Neural cell (in vitro differentiated cells): ENCODE measurements around the gene LYPD6B.

ENCODE experiments used
- CTCF ChIP-seq: fragments of 450-650 bp; IDR thresholded peaks from 2 replicates; pipeline ENCODE4 v1.5.1; 2014; ENCODE audit warnings: antibody characterized with exemption, mild to moderate bottlenecking, moderate library complexity; ENCODE audit not compliant: poor library complexity, severe bottlenecking
- EP300 ChIP-seq: fragments of 450-650 bp; conservative IDR thresholded peaks from 2 replicates; pipeline ENCODE4 v1.6.1; 2014; ENCODE audit warnings: antibody characterized with exemption, mild to moderate bottlenecking, moderate library complexity; ENCODE audit not compliant: poor library complexity, severe bottlenecking
- EZH2 ChIP-seq: fragments of 200-600, 300-800 bp; shearing (Covaris generic), sonication (generic); IDR thresholded peaks from 2 replicates; pipeline ENCODE4 v1.6.1; 2014; ENCODE audit warnings: antibody characterized with exemption, low read length, borderline replicate concordance, mild to moderate bottlenecking; ENCODE audit not compliant: insufficient read depth, poor library complexity, severe bottlenecking
- POLR2AphosphoS5 ChIP-seq: IDR thresholded peaks from 2 replicates; pipeline ENCODE4 v1.6.1; 2012
- RAD21 ChIP-seq: fragments of 450-650 bp; conservative IDR thresholded peaks from 2 replicates; pipeline ENCODE4 v1.6.1; 2014; ENCODE audit warnings: antibody characterized with exemption, mild to moderate bottlenecking, moderate library complexity
- REST ChIP-seq: IDR thresholded peaks from 2 replicates; pipeline ENCODE4 v1.6.1; 2012; ENCODE audit warnings: borderline replicate concordance
- TAF1 ChIP-seq: IDR thresholded peaks from 2 replicates; pipeline ENCODE4 v1.6.1; 2012; ENCODE audit warnings: low read depth

DNA sequence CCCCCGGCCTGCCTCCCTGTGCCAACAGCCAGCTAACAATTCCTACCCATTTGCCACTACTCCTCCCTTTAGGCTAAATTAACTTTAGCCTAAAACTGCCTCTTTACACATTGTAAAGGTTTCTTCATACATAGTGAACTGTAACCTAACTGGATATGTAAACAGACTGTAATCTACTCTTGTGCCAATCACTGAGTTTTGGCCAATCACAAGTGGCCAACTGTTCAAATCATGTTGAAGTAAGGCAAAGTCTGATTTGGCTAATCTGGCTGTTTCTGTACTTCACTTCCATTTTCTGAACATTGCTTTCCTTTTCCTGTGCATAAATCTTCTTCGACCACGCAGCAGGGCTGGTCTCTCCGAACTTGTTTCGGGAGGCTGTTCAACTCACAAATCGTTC lies 188.3 kb downstream of the LYPD6B start:
- TF ChIP-seq EZH2 (no peak), CTCF (no peak), TAF1 (no peak), EP300 (no peak), POLR2AphosphoS5 (no peak), REST (no peak), RAD21 (no peak)
